AG10803 (cell line): Measurements from ENCODE around the gene STX17.
"Not testable (repeated sequence)": the region's sequence is repeated elsewhere in the genome, so short reads cannot be mapped to it uniquely, and the experiment has no call there.

Experiments
- DNase-seq: peaks from one replicate; pipeline ENCODE4 v3.0.0; 2010; ENCODE audit warnings: low read depth
- H3K4me3 ChIP-seq: 2 replicates; pipeline ENCODE4 v1.5.1; 2011; ENCODE audit warnings: mild to moderate bottlenecking, low read length, control low read depth
- TF ChIP-seq, protein P1 (sequence below): conservative IDR thresholded peaks from 2 replicates; pipeline ENCODE4 v1.5.1; 2011; ENCODE audit warnings: mild to moderate bottlenecking, low read length, control low read depth, inconsistent platforms

The STX17 gene

DNA sequence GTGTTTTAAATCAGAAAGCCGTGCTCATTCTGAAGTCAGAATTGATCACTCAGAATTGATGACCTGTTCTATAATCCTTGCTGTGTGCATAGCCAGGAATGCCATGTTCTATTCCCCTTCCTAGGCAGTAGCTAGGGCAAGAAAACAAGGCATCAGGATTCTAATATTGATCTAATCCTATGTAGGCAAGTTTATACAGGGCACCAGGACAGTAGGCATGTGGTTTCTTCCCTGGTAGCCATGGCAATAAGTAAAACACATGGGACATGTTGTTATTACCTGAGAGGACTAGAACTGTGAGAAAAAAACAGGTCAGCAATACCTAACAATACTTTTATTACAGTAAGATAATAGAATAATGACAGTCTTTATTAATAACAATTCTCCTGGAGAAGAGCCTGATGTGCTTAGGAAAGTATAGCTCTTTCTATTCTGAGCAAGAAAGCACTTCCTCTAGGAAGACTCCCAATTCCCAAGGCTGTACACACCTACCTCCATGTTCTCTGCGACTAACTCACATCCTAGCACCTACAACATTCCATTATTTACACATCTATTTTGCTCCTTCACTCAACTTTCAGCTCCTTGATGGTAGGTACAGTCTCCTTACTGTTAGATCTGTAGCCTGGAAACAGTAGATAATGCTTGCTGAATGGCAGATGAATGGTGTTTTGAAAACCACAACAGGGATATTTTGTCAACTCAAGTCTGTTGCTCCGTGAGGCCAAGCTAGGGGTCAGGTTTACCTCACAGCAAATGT lies 70.8 kb downstream of the STX17 start:
- no peak for DNase-seq
- H3K4me3 ChIP-seq, result no peak overlapping the region
- TF ChIP-seq, protein P1, sequence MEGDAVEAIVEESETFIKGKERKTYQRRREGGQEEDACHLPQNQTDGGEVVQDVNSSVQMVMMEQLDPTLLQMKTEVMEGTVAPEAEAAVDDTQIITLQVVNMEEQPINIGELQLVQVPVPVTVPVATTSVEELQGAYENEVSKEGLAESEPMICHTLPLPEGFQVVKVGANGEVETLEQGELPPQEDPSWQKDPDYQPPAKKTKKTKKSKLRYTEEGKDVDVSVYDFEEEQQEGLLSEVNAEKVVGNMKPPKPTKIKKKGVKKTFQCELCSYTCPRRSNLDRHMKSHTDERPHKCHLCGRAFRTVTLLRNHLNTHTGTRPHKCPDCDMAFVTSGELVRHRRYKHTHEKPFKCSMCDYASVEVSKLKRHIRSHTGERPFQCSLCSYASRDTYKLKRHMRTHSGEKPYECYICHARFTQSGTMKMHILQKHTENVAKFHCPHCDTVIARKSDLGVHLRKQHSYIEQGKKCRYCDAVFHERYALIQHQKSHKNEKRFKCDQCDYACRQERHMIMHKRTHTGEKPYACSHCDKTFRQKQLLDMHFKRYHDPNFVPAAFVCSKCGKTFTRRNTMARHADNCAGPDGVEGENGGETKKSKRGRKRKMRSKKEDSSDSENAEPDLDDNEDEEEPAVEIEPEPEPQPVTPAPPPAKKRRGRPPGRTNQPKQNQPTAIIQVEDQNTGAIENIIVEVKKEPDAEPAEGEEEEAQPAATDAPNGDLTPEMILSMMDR, result no peak

DNA sequence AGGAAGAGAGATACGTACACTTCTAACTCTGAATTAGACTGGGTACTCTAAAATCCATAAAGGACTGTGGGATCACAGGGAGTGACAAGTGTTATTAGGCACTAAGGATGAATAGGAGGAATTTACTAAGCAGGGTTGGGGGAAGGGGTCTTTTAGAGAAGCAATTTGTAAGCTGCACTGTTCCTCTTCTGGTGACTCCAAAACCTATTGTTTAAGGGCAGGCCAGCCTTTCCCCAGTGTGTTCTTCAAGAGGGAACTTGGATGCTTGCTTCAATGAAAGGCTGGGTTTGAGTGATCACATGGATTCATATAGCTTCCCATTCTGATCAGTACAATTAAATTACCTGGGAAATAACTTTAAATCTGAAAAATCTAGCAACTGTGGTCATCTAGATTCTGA lies 71.8 kb downstream of the STX17 start:
- no peak for DNase-seq
- TF ChIP-seq, protein P1, result no peak

DNA sequence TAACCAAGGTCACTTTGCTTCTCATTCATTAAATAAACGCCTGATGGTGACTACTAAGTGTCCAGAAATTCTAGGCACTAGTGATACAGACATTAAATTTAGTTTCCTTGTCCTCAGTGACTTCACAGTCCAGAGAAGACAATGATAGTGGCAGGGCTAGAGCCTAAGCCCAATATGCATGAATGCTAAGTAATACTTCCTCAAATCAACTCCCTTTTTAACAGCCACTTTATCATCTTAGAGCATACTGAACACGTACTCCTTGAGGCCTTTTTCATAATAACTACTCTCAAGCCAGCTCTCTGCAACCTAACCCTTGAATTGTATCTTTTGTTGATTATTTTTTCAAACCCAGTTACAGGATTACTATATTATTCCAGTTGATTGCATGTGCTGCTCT lies 74.1 kb downstream of the STX17 start:
- TF ChIP-seq, protein P1, result no peak
- H3K4me3 ChIP-seq, result no peak overlapping the region
- DNase-seq, result no peak

More for the DNA sequence above, 71.8 kb downstream of the STX17 start:
- H3K4me3 ChIP-seq, result no peak overlapping the region

DNA sequence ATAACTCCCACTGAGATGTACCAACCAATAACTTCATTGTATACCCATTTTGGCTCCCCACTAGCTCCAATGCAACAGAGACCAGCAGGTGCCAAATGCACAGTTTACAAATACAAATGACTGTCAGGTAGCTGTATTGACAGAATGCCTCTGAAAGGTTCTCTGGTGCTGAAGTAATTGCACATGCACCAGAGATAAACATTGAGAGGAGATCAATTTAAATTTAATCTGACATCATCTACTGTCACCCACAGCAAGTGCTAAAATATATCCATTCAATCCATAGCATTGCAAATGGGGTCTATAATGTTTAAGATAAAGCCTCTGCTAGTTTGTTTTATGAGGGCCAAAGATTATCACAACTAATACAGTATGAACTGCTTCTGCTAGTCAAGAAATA lies 80.2 kb downstream of the STX17 start:
- TF ChIP-seq, protein P1, result no peak
- H3K4me3 ChIP-seq, result no peak overlapping the region
- no peak for DNase-seq

DNA sequence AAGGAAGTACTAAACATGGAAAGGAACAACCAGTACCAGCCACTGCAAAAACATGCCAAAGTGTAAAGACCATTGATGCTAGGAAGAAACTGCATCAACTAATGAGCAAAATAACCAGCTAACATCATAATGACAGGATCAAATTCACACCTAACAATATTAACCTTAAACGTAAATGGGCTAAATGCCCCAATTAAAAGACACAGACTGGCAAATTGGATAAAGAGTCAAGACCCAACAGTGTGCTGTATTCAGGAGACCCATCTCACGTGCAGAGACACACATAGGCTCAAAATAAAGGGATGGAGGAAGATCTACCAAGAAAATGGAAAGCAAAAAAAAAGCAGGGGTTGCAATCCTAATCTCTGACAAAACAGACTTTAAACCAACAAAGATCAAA lies 84.1 kb downstream of the STX17 start:
- not testable (repeated sequence) for H3K4me3 ChIP-seq, DNase-seq

DNA sequence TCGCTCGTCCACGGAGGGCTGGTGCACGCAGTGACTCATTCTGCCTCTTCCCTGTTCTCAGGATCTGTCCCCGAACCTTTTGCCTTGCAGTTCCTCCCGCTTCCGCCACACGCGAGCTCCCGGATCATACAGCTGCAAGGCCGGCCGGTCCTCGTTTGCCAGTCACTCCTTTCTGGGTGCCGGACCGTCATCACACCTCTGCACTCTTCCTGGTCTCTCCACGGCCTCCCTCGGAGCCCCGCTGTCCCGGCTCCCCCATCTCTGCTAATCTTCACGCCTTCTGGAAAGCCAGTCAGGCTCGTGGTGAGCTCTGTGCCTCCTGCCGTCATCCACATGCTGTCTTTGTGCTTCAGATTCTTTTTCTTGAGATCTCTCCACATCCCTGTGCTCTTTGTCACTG lies 91.8 kb downstream of the STX17 start:
- TF ChIP-seq, protein P1, result no peak
- no peak for DNase-seq
- H3K4me3 ChIP-seq, result no peak overlapping the region

DNA sequence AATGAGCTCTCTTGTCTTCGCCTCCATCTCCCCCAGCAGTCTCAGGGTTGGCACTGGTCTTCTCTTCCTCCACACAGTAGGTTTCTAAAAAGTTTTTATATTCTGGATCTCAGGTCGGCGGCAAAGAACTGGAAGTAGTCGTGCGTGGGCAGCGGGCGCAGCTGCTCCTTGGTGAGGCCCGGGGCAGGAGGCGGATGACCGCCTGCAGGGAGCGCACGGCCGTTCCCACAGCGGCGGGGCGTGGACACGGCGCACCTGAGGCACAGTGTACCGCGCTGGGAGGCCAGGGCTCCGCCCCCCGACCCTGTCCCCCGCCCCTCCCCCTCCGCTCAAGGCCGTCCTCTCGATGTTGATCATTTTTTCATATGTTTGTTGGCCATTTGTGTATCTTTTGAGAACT lies 92.4 kb downstream of the STX17 start:
- TF ChIP-seq, protein P1, result no peak
- DNase-seq, result no peak
- no peak overlapping the region for H3K4me3 ChIP-seq
